ENCODE results near the gene GATAD2B.
A peak's percentile ranks its signal among the peaks of the same experiment; 100 is the strongest.
"Not testable (repeated sequence)": the region's sequence is repeated elsewhere in the genome, so short reads cannot be mapped to it uniquely, and the experiment has no call there.

The GATAD2B gene

GRCh38 chr1:153783233-153784190 is 139.3 kb downstream of the GATAD2B start:
- peak overlapping the region; percentile 65 for H3K27ac ChIP-seq
- DNase-seq (ENCODE audit: low read depth, low spot score), result peak; percentile 33

- H3K27ac ChIP-seq, result not testable (repeated sequence)
Measured at GRCh38 chr1:153782648-153783047, 140.1 kb downstream of the GATAD2B start.

GRCh38 chr1:153780551-153780950 is 142.2 kb downstream of the GATAD2B start:
- H3K27ac ChIP-seq, result no peak overlapping the region

More at GRCh38 chr1:153782648-153783047, 140.1 kb downstream of the GATAD2B start:
- not testable (repeated sequence) for DNase-seq (ENCODE audit: low read depth, low spot score)

GRCh38 chr1:153779781-153780541 is 142.8 kb downstream of the GATAD2B start:
- DNase-seq (ENCODE audit: low read depth, low spot score), result no peak
- no peak overlapping the region for H3K27ac ChIP-seq

More at GRCh38 chr1:153780551-153780950, 142.2 kb downstream of the GATAD2B start:
- DNase-seq (ENCODE audit: low read depth, low spot score), result no peak

- no peak overlapping the region for H3K27ac ChIP-seq
- no peak for DNase-seq (ENCODE audit: low read depth, low spot score)
Measured at GRCh38 chr1:153778824-153779519, 143.8 kb downstream of the GATAD2B start.

GRCh38 chr1:153778051-153778823 is 144.5 kb downstream of the GATAD2B start:
- H3K27ac ChIP-seq, result no peak overlapping the region
- DNase-seq (ENCODE audit: low read depth, low spot score), result no peak

- DNase-seq (ENCODE audit: low read depth, low spot score), result no peak
- no peak overlapping the region for H3K27ac ChIP-seq
Measured at GRCh38 chr1:153777648-153778047, 145.1 kb downstream of the GATAD2B start.

- H3K27ac ChIP-seq, result no peak overlapping the region
- DNase-seq (ENCODE audit: low read depth, low spot score), result no peak
Measured at GRCh38 chr1:153776845-153777370, 145.9 kb downstream of the GATAD2B start.

- no peak overlapping the region for H3K27ac ChIP-seq
- DNase-seq (ENCODE audit: low read depth, low spot score), result no peak
Measured at GRCh38 chr1:153776352-153776751, 146.4 kb downstream of the GATAD2B start.

- no peak for DNase-seq (ENCODE audit: low read depth, low spot score)
- H3K27ac ChIP-seq, result peak overlapping the region; percentile 9
Measured at GRCh38 chr1:153775458-153776327, 147.1 kb downstream of the GATAD2B start.

GRCh38 chr1:153774780-153775457 is 147.9 kb downstream of the GATAD2B start, which contains the start of gene SLC27A3:
SLC27A3 (plus strand) TSS chr1:153775407; CDS start chr1:153775498, 91 bp downstream.
- DNase-seq (ENCODE audit: low read depth, low spot score), result no peak
- H3K27ac ChIP-seq, result peak within 1 kb of the TSS; percentile 9

GRCh38 chr1:153774026-153774595 is 148.7 kb downstream of the GATAD2B start:
- H3K27ac ChIP-seq, result no peak overlapping the region
- DNase-seq (ENCODE audit: low read depth, low spot score), result no peak

GRCh38 chr1:153773096-153773921 is 149.5 kb downstream of the GATAD2B start:
- DNase-seq (ENCODE audit: low read depth, low spot score), result no peak
- no peak overlapping the region for H3K27ac ChIP-seq

GRCh38 chr1:153771841-153772593 is 150.8 kb downstream of the GATAD2B start:
- no peak for DNase-seq (ENCODE audit: low read depth, low spot score)
- no peak overlapping the region for H3K27ac ChIP-seq

GRCh38 chr1:153771261-153771660 is 151.5 kb downstream of the GATAD2B start:
- H3K27ac ChIP-seq, result no peak overlapping the region
- no peak for DNase-seq (ENCODE audit: low read depth, low spot score)

GRCh38 chr1:153770797-153771196 is 152.0 kb downstream of the GATAD2B start:
- no peak overlapping the region for H3K27ac ChIP-seq
- DNase-seq (ENCODE audit: low read depth, low spot score), result no peak

All from epithelial cell of prostate (primary cell).